RWPE1 (cell line): ENCODE measurements around the gene SLC5A9.
"Not testable (repeated sequence)": the region's sequence is repeated elsewhere in the genome, so short reads cannot be mapped to it uniquely, and the experiment has no call there.

ENCODE experiments used
- CTCF ChIA-PET: fragments of 350-600 bp; sonication (Branson Sonifier 250); formaldehyde crosslinking; extraction: SDS; loops from one replicate; lab custom pipeline; 2021; lab: Yijun Ruan, JAX
- POLR2A ChIA-PET: fragments of 400-600 bp; formaldehyde crosslinking; extraction: SDS; loops from one replicate; lab custom pipeline; 2020; ENCODE audit warnings: antibody characterized with exemption; ENCODE audit not compliant: low non-redundant PET; lab: Yijun Ruan, JAX
- DNase-seq: peaks from one replicate; pipeline ENCODE4 v3.0.0; 2012; ENCODE audit warnings: low spot score
- H3K27ac ChIP-seq: fragments of 450-650 bp; 2 replicates; pipeline ENCODE4 v1.5.1; 2017
- TF ChIP-seq, protein P1 (sequence below): fragments of 450-650 bp; conservative IDR thresholded peaks from 2 replicates; pipeline ENCODE4 v1.5.1; 2017; ENCODE audit warnings: low read depth, mild to moderate bottlenecking

SLC5A9 gene

DNA sequence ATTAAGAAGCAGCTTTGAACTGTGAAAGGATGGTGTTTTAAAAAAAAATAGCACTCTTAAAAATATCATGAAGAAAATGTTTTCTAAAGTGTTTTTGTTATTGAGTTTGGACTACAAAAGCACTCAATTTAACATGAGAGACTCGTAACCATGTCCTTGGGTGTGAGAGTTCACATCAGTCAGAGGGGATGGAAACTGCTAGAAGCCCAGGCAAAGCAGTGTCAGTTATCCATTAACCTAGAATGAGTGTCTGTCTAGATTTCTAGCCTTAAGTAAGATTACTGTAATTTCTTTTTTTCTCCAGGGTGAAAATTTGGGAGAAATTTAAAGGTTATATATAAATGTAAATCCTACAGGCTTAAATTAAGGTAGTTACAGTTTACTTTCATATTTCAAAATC, 31.7 kb downstream of the SLC5A9 start:
- ChIA-PET POLR2A (no interaction called here), CTCF (no interaction called here)
- H3K27ac ChIP-seq = no peak overlapping the region
- TF ChIP-seq, protein P1, sequence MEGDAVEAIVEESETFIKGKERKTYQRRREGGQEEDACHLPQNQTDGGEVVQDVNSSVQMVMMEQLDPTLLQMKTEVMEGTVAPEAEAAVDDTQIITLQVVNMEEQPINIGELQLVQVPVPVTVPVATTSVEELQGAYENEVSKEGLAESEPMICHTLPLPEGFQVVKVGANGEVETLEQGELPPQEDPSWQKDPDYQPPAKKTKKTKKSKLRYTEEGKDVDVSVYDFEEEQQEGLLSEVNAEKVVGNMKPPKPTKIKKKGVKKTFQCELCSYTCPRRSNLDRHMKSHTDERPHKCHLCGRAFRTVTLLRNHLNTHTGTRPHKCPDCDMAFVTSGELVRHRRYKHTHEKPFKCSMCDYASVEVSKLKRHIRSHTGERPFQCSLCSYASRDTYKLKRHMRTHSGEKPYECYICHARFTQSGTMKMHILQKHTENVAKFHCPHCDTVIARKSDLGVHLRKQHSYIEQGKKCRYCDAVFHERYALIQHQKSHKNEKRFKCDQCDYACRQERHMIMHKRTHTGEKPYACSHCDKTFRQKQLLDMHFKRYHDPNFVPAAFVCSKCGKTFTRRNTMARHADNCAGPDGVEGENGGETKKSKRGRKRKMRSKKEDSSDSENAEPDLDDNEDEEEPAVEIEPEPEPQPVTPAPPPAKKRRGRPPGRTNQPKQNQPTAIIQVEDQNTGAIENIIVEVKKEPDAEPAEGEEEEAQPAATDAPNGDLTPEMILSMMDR = no peak
- no peak for DNase-seq

DNA sequence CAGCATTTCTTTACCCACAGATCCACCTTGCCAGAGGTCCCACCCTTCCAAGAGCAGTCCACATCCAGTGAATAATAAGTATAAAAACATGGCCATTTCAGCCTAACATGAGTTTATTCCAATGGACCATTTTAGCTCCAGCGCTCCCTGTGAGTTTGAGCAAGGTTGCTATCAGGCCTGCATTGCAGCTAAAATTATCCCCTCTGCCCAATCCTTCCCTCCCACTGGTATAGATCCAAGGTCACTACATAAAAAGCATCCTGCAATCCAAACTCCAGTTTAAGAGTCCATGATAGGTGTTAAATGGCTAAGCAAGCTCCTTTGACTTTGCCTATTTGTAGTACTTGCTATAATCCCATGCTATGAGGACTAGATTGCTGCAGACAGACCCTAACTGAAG, 35.6 kb downstream of the SLC5A9 start:
- TF ChIP-seq, protein P1 = no peak
- ChIA-PET CTCF (no interaction called here), POLR2A (no interaction called here)
- no peak overlapping the region for H3K27ac ChIP-seq
- no peak for DNase-seq

DNA sequence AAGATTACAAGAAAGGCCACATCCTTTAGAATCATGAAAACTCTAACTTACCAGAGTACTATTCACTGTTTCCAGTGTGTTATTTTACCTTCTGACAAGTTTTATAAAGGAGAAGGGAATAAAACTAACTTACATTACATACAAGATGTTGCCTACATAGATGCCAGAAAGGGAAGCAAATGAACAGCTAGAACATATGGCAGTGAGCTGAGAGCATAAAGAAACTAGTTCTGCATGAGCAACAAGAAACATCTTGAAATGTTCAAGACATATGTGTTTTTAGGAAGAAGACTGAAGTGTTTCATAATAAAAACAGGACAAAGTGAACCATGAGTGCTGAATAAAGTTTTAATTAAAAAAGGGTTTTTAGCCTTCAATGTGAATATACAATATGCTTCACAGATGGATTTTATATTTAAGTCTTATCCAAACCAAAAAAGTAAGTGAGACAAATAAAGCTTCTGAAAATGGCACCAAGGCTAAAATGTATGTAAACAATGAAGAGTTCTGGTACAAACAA, 39.4 kb downstream of the SLC5A9 start:
- ChIA-PET CTCF (no interaction called here), POLR2A (no interaction called here)
- DNase-seq = no peak
- no peak overlapping the region for H3K27ac ChIP-seq
- TF ChIP-seq, protein P1 = no peak

DNA sequence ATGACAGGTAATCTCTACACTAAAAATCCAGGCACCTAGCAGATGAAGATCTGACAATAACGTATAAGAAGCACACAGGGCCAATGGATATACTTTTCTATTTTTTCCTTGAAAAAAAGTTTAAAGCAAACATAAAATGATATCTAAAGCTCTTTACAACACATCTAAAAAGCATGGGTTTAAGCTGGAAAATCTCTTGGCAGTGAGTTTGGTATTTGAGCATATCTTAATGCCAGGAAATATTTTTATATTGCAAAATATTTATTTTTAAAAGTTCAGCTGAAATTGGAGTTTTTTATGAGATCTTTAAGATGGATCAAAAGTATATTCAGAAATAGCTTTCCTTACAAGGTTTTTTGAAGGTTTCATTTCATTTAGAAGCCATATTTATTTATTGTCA, 40.5 kb downstream of the SLC5A9 start:
- no peak overlapping the region for H3K27ac ChIP-seq
- TF ChIP-seq, protein P1 = no peak
- DNase-seq = no peak
- ChIA-PET POLR2A (no interaction called here), CTCF (no interaction called here)

DNA sequence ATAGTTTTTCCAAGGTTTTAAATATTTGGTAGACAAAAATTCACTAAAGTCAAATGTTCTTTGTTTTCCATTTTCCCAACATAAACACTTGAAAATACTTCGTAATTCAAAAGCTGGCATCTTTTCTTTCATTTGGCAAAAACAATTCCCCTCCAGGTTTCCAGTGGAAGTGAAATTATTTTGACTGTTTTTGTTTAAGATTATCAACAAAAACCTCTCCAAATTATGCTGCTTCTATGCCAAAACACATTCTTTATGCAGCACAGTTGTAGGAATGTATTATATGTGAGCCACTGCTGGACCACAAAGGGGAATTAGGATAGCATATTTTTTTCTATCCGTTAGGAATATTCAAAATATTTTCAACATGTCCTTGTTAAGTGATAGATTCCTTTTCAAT, 44.1 kb downstream of the SLC5A9 start:
- no peak for DNase-seq
- POLR2A ChIA-PET = no interaction called here
- TF ChIP-seq, protein P1 = no peak
- no peak overlapping the region for H3K27ac ChIP-seq
- CTCF ChIA-PET = interaction anchor here (0.6 kb wide), 1 partner anchor 30 kb away, joined by 3 read pairs; no protein-coding TSS in a partner anchor

DNA sequence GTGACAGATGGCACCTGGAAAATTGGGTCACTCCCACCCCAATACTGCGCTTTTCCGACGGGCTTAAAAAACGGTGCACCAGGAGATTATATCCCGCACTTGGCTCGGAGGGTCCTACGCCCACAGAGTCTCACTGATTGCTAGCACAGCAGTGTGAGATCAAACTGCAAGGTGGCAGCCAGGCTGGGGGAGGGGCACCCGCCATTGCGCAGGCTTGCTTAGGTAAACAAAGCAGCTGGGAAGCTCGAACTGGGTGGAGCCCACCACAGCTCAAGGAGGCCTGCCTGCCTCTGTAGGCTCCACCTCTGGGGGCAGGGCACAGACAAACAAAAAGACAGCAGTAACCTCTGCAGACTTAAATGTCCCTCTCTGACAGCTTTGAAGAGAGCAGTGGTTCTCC, 54.9 kb downstream of the SLC5A9 start:
- DNase-seq, POLR2A ChIA-PET, CTCF ChIA-PET, H3K27ac ChIP-seq: not testable (repeated sequence)

DNA sequence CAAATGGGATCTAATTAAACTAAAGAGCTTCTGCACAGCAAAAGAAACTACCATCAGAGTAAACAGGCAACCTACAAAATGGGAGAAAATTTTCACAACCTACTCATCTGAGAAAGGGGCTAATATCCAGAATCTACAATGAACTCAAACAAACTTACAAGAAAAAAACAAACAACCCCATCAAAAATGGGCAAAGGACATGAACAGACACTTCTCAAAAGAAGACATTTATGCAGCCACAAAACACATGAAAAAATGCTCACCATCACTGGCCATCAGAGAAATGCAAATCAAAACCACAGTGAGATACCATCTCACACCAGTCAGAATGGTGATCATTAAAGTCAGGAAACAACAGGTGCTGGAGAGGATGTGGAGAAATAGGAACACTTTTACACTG, 59.8 kb downstream of the SLC5A9 start:
- H3K27ac ChIP-seq, CTCF ChIA-PET, POLR2A ChIA-PET, DNase-seq: not testable (repeated sequence)

DNA sequence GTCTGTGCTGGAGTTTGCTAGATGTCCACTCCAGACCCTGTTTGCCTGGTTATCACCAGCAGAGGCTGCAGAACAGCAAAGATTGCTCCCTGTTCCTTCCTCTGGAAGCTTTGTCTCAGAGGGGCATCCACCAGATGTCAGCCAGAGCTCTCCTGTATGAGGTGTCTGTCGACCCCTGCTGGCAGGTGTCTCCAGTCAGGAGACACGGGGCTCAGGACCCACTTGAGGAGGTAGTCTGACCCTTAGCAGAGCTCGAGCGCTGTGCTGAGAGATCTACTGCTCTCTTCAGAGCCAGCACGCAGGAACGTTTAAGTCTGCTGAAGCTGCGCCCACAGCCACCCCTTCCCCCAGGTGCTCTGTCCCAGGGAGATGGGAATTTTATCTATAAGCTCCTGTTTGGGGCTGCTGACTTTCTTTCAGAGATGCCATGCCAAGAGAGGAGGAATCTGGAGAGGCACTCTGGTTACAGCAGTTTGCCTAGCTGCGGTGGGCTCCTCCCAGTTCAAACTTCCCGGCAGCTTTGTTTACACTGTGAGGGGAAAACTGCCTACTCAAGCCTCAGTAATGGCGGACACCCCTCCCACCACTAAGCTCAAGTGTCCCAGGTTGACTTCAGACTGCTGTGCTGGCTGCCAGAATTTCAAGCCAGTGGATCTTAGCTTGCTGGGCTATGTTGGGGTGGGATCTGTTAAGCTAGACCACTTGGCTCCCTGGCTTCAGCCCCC, 62.3 kb downstream of the SLC5A9 start:
- CTCF ChIA-PET, POLR2A ChIA-PET, DNase-seq: not testable (repeated sequence)

More for the DNA sequence above, 62.3 kb downstream of the SLC5A9 start:
- not testable (repeated sequence) for H3K27ac ChIP-seq
